HepG2 (cell line): ENCODE measurements around the gene CCDC106. TPM values are rescaled to one million over a fixed set of nuclear protein-coding genes. Genes with fewer than 3 reads are reported as not detected.
A peak's percentile ranks its signal among the peaks of the same experiment; 100 is the strongest.

ENCODE experiments used
- ARID2 ChIP-seq: sonication (generic); formaldehyde crosslinking; IDR thresholded peaks from 2 replicates; pipeline ENCODE4 v1.8.1; 2022; ENCODE audit warnings: mild to moderate bottlenecking, missing genetic modification reagents, borderline replicate concordance
- BHLHE40 ChIP-seq: IDR thresholded peaks from 2 replicates; pipeline ENCODE4 v1.6.1; 2011; ENCODE audit warnings: low read length, improper control_type of control experiment
- CEBPG ChIP-seq: IDR thresholded peaks from 2 replicates; pipeline ENCODE4 v1.6.1; 2016
- GATAD1 ChIP-seq: IDR thresholded peaks from 2 replicates; pipeline ENCODE4 v1.6.1; 2016; ENCODE audit warnings: missing genetic modification reagents, missing compliant biosample characterization
- GLI4 ChIP-seq: sonication (generic); formaldehyde crosslinking; IDR thresholded peaks from 2 replicates; pipeline ENCODE4 v1.5.1; 2020; ENCODE audit warnings: missing genetic modification reagents, mild to moderate bottlenecking, moderate library complexity, borderline replicate concordance
- MLLT10 ChIP-seq: sonication (generic); formaldehyde crosslinking; IDR thresholded peaks from 2 replicates; pipeline ENCODE4 v1.4.0; 2020; ENCODE audit warnings: missing genetic modification reagents
- ONECUT2 ChIP-seq: sonication (generic); formaldehyde crosslinking; IDR thresholded peaks from 2 replicates; pipeline ENCODE4 v1.4.0; 2020; ENCODE audit warnings: missing genetic modification reagents
- SKIL ChIP-seq: sonication (generic); formaldehyde crosslinking; IDR thresholded peaks from 2 replicates; pipeline ENCODE4 v1.8.0; 2022; ENCODE audit warnings: missing genetic modification reagents, mild to moderate bottlenecking, moderate library complexity, borderline replicate concordance
- SMAD3 ChIP-seq: sonication (generic); formaldehyde crosslinking; IDR thresholded peaks from 2 replicates; pipeline ENCODE4 v1.4.0; 2020; ENCODE audit warnings: missing genetic modification reagents
- ZBTB7A ChIP-seq: sonication (generic); formaldehyde crosslinking; IDR thresholded peaks from 2 replicates; pipeline ENCODE4 v1.8.0; 2022; ENCODE audit warnings: mild to moderate bottlenecking, missing genetic modification reagents
- ZBTB8A ChIP-seq: sonication (generic); formaldehyde crosslinking; IDR thresholded peaks from 2 replicates; pipeline ENCODE4 v1.4.0; 2020; ENCODE audit warnings: mild to moderate bottlenecking, low read depth, missing genetic modification reagents, borderline replicate concordance
- ZNF318 ChIP-seq: sonication (generic); formaldehyde crosslinking; IDR thresholded peaks from 2 replicates; pipeline ENCODE4 v1.4.0; 2020; ENCODE audit warnings: mild to moderate bottlenecking, missing genetic modification reagents
- ZNF430 ChIP-seq: sonication (generic); formaldehyde crosslinking; IDR thresholded peaks from 2 replicates; pipeline ENCODE4 v1.9.0; 2021; ENCODE audit warnings: mild to moderate bottlenecking, missing genetic modification reagents
- ZNF501 ChIP-seq: sonication (generic); formaldehyde crosslinking; IDR thresholded peaks from 2 replicates; pipeline ENCODE4 v1.5.1; 2020; ENCODE audit warnings: mild to moderate bottlenecking, moderate library complexity, missing genetic modification reagents
- ZNF562 ChIP-seq: sonication (generic); formaldehyde crosslinking; IDR thresholded peaks from 2 replicates; pipeline ENCODE4 v1.8.0; 2022; ENCODE audit warnings: missing genetic modification reagents, borderline replicate concordance
- ZSCAN21 ChIP-seq: sonication (generic); formaldehyde crosslinking; IDR thresholded peaks from 2 replicates; pipeline ENCODE4 v1.8.0; 2022; ENCODE audit warnings: mild to moderate bottlenecking, missing genetic modification reagents, moderate library complexity, borderline replicate concordance
- polyA plus RNA-seq, 8 experiments: library from polyadenylated mRNA; depleted of rRNA in 3 of 8; stranded (reverse) in 7 of 8; unstranded in 1 of 8; fragments of >200 nt; fragmentation: Illumina TruSeq in 4 of 8; extraction: Trizol in 4 of 8; gene quantifications; 2 replicates each; pipeline versions ENCODE4 v1.2.1 to v1.2.3, GENCODE V29; 2011 to 2016; ENCODE audit warnings: low read depth in 4 of 8, missing spikeins in 1 of 8, mixed read lengths in 1 of 8; ENCODE audit not compliant: insufficient read depth in 1 of 8
- total RNA-seq, 5 experiments: library from RNA; depleted of rRNA; stranded (reverse); fragments of >200 nt; fragmentation: Illumina TruSeq; extraction: Trizol; gene quantifications; 2 replicates each; pipeline ENCODE4 v1.2.3, GENCODE V29; 2016; ENCODE audit warnings: low read depth in 1 of 5

CCDC106 gene
- total and polyA plus RNA-seq, 2 of the 13 experiments (the other 11 are each of a cell fraction or from before 2014, with no cell fraction given): 4.7 to 8.8 TPM

- TF ChIP-seq ZNF318 (CRISPR knock-in tag) (peak; percentile 99), SKIL (CRISPR knock-in tag) (no peak), ONECUT2 (no peak), SMAD3 (CRISPR knock-in tag) (peak; percentile 64; the same call in 1 of the 2 replicates), BHLHE40 (0 out of 2 replicates have a peak, but pooled peaks have one; percentile 34), MLLT10 (CRISPR knock-in tag) (no peak), ZBTB7A (no peak), ZSCAN21 (0 out of 2 replicates have a peak, but pooled peaks have one; percentile 46), GATAD1 (CRISPR knock-in tag) (peak; percentile 96), ZNF501 (peak; percentile 90), ARID2 (CRISPR knock-in tag) (0 out of 2 replicates have a peak, but pooled peaks have one; percentile 28), ZNF430 (CRISPR knock-in tag) (peak; percentile 59; the same call in 1 of the 2 replicates), ZBTB8A (no peak), GLI4 (CRISPR knock-in tag) (no peak), CEBPG (CRISPR knock-in tag) (no peak), ZNF562 (CRISPR knock-in tag) (no peak)
These were observed 4.8 kb upstream of the CCDC106 start, which contains the start of gene ZNF581 (continued) for GRCh38 chr19:55643003-55643886.
